ENCODE measurements around the gene NLN. TPM values are rescaled to one million over a fixed set of nuclear protein-coding genes. Genes with fewer than 3 reads are reported as not detected.

NLN gene
- total and polyA plus RNA-seq, 9 of the 15 experiments (the other 6 are each of a cell fraction or from before 2014, with no cell fraction given), result 6.9 to 45.2 (median 28.8) TPM

- TF ChIP-seq, protein P1, sequence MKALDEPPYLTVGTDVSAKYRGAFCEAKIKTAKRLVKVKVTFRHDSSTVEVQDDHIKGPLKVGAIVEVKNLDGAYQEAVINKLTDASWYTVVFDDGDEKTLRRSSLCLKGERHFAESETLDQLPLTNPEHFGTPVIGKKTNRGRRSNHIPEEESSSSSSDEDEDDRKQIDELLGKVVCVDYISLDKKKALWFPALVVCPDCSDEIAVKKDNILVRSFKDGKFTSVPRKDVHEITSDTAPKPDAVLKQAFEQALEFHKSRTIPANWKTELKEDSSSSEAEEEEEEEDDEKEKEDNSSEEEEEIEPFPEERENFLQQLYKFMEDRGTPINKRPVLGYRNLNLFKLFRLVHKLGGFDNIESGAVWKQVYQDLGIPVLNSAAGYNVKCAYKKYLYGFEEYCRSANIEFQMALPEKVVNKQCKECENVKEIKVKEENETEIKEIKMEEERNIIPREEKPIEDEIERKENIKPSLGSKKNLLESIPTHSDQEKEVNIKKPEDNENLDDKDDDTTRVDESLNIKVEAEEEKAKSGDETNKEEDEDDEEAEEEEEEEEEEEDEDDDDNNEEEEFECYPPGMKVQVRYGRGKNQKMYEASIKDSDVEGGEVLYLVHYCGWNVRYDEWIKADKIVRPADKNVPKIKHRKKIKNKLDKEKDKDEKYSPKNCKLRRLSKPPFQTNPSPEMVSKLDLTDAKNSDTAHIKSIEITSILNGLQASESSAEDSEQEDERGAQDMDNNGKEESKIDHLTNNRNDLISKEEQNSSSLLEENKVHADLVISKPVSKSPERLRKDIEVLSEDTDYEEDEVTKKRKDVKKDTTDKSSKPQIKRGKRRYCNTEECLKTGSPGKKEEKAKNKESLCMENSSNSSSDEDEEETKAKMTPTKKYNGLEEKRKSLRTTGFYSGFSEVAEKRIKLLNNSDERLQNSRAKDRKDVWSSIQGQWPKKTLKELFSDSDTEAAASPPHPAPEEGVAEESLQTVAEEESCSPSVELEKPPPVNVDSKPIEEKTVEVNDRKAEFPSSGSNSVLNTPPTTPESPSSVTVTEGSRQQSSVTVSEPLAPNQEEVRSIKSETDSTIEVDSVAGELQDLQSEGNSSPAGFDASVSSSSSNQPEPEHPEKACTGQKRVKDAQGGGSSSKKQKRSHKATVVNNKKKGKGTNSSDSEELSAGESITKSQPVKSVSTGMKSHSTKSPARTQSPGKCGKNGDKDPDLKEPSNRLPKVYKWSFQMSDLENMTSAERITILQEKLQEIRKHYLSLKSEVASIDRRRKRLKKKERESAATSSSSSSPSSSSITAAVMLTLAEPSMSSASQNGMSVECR (CRISPR knock-in tag; IDR thresholded peaks at IDR 0.05), result no peak
- no peak for TF ChIP-seq PRPF4 (IDR thresholded peaks at IDR 0.05; ENCODE audit: insufficient read depth, low read depth, low read length, poor library complexity, severe bottlenecking)
- TF ChIP-seq, protein P2, sequence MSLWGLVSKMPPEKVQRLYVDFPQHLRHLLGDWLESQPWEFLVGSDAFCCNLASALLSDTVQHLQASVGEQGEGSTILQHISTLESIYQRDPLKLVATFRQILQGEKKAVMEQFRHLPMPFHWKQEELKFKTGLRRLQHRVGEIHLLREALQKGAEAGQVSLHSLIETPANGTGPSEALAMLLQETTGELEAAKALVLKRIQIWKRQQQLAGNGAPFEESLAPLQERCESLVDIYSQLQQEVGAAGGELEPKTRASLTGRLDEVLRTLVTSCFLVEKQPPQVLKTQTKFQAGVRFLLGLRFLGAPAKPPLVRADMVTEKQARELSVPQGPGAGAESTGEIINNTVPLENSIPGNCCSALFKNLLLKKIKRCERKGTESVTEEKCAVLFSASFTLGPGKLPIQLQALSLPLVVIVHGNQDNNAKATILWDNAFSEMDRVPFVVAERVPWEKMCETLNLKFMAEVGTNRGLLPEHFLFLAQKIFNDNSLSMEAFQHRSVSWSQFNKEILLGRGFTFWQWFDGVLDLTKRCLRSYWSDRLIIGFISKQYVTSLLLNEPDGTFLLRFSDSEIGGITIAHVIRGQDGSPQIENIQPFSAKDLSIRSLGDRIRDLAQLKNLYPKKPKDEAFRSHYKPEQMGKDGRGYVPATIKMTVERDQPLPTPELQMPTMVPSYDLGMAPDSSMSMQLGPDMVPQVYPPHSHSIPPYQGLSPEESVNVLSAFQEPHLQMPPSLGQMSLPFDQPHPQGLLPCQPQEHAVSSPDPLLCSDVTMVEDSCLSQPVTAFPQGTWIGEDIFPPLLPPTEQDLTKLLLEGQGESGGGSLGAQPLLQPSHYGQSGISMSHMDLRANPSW (CRISPR knock-in tag; IDR thresholded peaks at IDR 0.05), result no peak
- no peak for TF ChIP-seq PTBP1 (IDR thresholded peaks at IDR 0.05; ENCODE audit: low read depth, low read length)
- no peak for TF ChIP-seq BMI1 (IDR thresholded peaks at IDR 0.05; ENCODE audit: low read length)
- TF ChIP-seq TEAD1 (CRISPR knock-in tag; IDR thresholded peaks at IDR 0.05), result no peak
- no peak for TF ChIP-seq SUPT5H (IDR thresholded peaks at IDR 0.05)
- TF ChIP-seq ZNF239 (CRISPR knock-in tag; IDR thresholded peaks at IDR 0.05), result no peak
- no peak for TF ChIP-seq LEF1 (IDR thresholded peaks at IDR 0.05)
- TF ChIP-seq ZNF449 (CRISPR knock-in tag; IDR thresholded peaks at IDR 0.05), result no peak
- TF ChIP-seq FOXP1 (CRISPR knock-in tag; IDR thresholded peaks at IDR 0.05), result no peak
- no peak for TF ChIP-seq SP1 (CRISPR knock-in tag; IDR thresholded peaks at IDR 0.05)
- TF ChIP-seq MED1 (CRISPR knock-in tag; IDR thresholded peaks at IDR 0.05; ENCODE audit: borderline replicate concordance), result no peak
These were observed 80.1 kb downstream of the NLN start (continued) for GRCh38 chr5:65802080-65802479.
